H1 (cell line): ENCODE measurements around the gene OSBPL2. TPM values are rescaled to one million over a fixed set of nuclear protein-coding genes. Genes with fewer than 3 reads are reported as not detected.

ENCODE experiments used
- CTCF ChIA-PET: fragments of 300-600 bp; sonication (Branson Sonifier 250); formaldehyde crosslinking; loops from one replicate; lab custom pipeline; 2021; ENCODE audit not compliant: partially characterized antibody; lab: Charles Lee
- POLR2A ChIA-PET: fragments of 300-600 bp; sonication (Branson Sonifier 250); formaldehyde crosslinking; loops from one replicate; lab custom pipeline; 2021; ENCODE audit warnings: inconsistent platforms; ENCODE audit not compliant: partially characterized antibody; lab: Charles Lee
- DNase-seq, 2 experiments: peaks; one replicate each; pipeline versions ENCODE4 v3.0.0 to v3.0.0-alpha.2; 2010 to 2022; ENCODE audit warnings: low spot score in 2 of 2, low read depth in 1 of 2, mixed read lengths in 1 of 2
- FAIRE-seq: peaks from 2 replicates; lab custom pipeline; 2011; peaks lifted over from hg19 to GRCh38; lab: Jason Lieb, UNC
- H2AFZ ChIP-seq: 2 replicates; pipeline ENCODE4 v1.8.1; 2012; ENCODE audit warnings: low read length, inconsistent platforms
- H2AK5ac ChIP-seq: 2 replicates; pipeline ENCODE4 v1.6.1; 2013; ENCODE audit warnings: low read depth, low read length
- H2BK120ac ChIP-seq: replicated peaks from 2 replicates; pipeline ENCODE3; 2013; ENCODE audit warnings: low read depth, low read length, inconsistent platforms
- H2BK12ac ChIP-seq: 2 replicates; pipeline ENCODE4 v1.6.1; 2013; ENCODE audit warnings: low read depth, low read length
- H2BK15ac ChIP-seq: 2 replicates; pipeline ENCODE4 v1.6.1; 2013; ENCODE audit warnings: low read length
- H2BK20ac ChIP-seq: 2 replicates; pipeline ENCODE4 v1.6.1; 2013; ENCODE audit warnings: low read length
- H2BK5ac ChIP-seq: 2 replicates; pipeline ENCODE4 v1.6.1; 2013; ENCODE audit warnings: low read depth, low read length
- H3K14ac ChIP-seq: 2 replicates; pipeline ENCODE4 v1.6.1; 2013; ENCODE audit warnings: inconsistent platforms; ENCODE audit not compliant: insufficient read length
- H3K18ac ChIP-seq: 2 replicates; pipeline ENCODE4 v1.6.1; 2013; ENCODE audit warnings: low read length; ENCODE audit errors: extremely low read depth
- H3K23ac ChIP-seq: 2 replicates; pipeline ENCODE4 v1.6.1; 2013; ENCODE audit warnings: inconsistent platforms; ENCODE audit not compliant: insufficient read length
- H3K23me2 ChIP-seq: 2 replicates; pipeline ENCODE4 v1.6.1; 2013; ENCODE audit warnings: low read depth, low read length
- H3K27ac ChIP-seq: 2 replicates; pipeline ENCODE4 v1.6.1; 2011; ENCODE audit warnings: low read depth, low read length, inconsistent platforms
- H3K27me3 ChIP-seq, 4 experiments: replicated peaks in 1 of 4; 1 replicate in 1 of 4; 2 replicates in 3 of 4; pipeline versions ENCODE4 v1.6.1 to v1.8.1; 2011 to 2013; ENCODE audit warnings: low read length in 3 of 4, mild to moderate bottlenecking in 3 of 4, inconsistent platforms in 2 of 4, mixed read lengths in 2 of 4, moderate library complexity in 1 of 4; ENCODE audit not compliant: control insufficient read depth in 3 of 4, insufficient read depth in 3 of 4; ENCODE audit errors: extremely low read depth in 1 of 4
- H3K36me3 ChIP-seq, 4 experiments: 2 replicates each; pipeline versions ENCODE4 v1.6.1 to v1.8.1; 2011 to 2013; ENCODE audit warnings: mild to moderate bottlenecking in 4 of 4, low read length in 3 of 4, moderate library complexity in 2 of 4, control low read depth in 1 of 4, inconsistent platforms in 1 of 4; ENCODE audit not compliant: insufficient read depth in 4 of 4, control insufficient read depth in 2 of 4
- H3K4ac ChIP-seq: replicated peaks from 2 replicates; pipeline ENCODE3; 2013; ENCODE audit warnings: low read length, low read depth, mixed read lengths, inconsistent platforms; ENCODE audit not compliant: insufficient read length
- H3K4me1 ChIP-seq, 4 experiments: replicated peaks in 1 of 4; 1 replicate in 1 of 4; 2 replicates in 3 of 4; pipeline versions ENCODE4 v1.6.1 to v1.8.1; 2011 to 2013; ENCODE audit warnings: low read length in 3 of 4, inconsistent platforms in 2 of 4, mixed read lengths in 1 of 4; ENCODE audit not compliant: insufficient read depth in 4 of 4, control insufficient read depth in 3 of 4
- H3K4me2 ChIP-seq, 2 experiments: 2 replicates each; pipeline versions ENCODE4 v1.6.1 to v1.8.1; 2011 to 2013; ENCODE audit warnings: low read depth in 2 of 2, low read length in 2 of 2, control low read depth in 1 of 2, inconsistent platforms in 1 of 2, mild to moderate bottlenecking in 1 of 2; ENCODE audit not compliant: insufficient read depth in 1 of 2
- H3K4me3 ChIP-seq, 4 experiments: fragments of 200-600, 300-600 bp in 1 of 4; sonication (generic), shearing (Covaris generic), sonication (Bioruptor Twin) in 1 of 4; 2 replicates each; pipeline versions ENCODE4 v1.5.1 to v1.8.1; 2011 to 2016; ENCODE audit warnings: low read length in 4 of 4, low read depth in 3 of 4, control low read depth in 2 of 4, inconsistent platforms in 2 of 4, mild to moderate bottlenecking in 2 of 4, mixed read lengths in 1 of 4, moderate library complexity in 1 of 4; ENCODE audit not compliant: insufficient read depth in 2 of 4; ENCODE audit errors: extremely low read depth in 1 of 4
- H3K56ac ChIP-seq: replicated peaks from 2 replicates; pipeline ENCODE3; 2013; ENCODE audit warnings: low read depth, mild to moderate bottlenecking, mixed read lengths, low read length, inconsistent platforms; ENCODE audit not compliant: insufficient read length
- H3K79me1 ChIP-seq: 2 replicates; pipeline ENCODE4 v1.6.1; 2013; ENCODE audit warnings: low read depth, low read length, control low read depth
- H3K79me2 ChIP-seq, 2 experiments: 2 replicates each; pipeline versions ENCODE4 v1.6.1 to v1.8.1; 2012 to 2013; ENCODE audit warnings: low read length in 2 of 2, mild to moderate bottlenecking in 2 of 2, inconsistent platforms in 1 of 2; ENCODE audit not compliant: insufficient read depth in 2 of 2, control insufficient read depth in 1 of 2
- H3K9ac ChIP-seq, 4 experiments: replicated peaks in 1 of 4; 1 replicate in 1 of 4; 2 replicates in 3 of 4; pipeline versions ENCODE4 v1.6.1 to v1.8.1; 2011 to 2013; ENCODE audit warnings: low read depth in 3 of 4, low read length in 3 of 4, control low read depth in 2 of 4, mild to moderate bottlenecking in 2 of 4, moderate library complexity in 2 of 4, inconsistent platforms in 1 of 4; ENCODE audit errors: extremely low read depth in 1 of 4
- H3K9me3 ChIP-seq, 2 experiments: 2 replicates each; pipeline versions ENCODE4 v1.6.1 to v1.8.1; 2012 to 2013; ENCODE audit warnings: mild to moderate bottlenecking in 2 of 2, moderate library complexity in 2 of 2, control low read depth in 1 of 2, inconsistent platforms in 1 of 2, low read depth in 1 of 2, low read length in 1 of 2, mixed read lengths in 1 of 2; ENCODE audit not compliant: insufficient read depth in 2 of 2
- H4K20me1 ChIP-seq, 2 experiments: replicated peaks in 1 of 2; 2 replicates each; pipeline versions ENCODE3 to v1.8.1; 2011 to 2013; ENCODE audit warnings: inconsistent platforms in 2 of 2, low read length in 2 of 2, mild to moderate bottlenecking in 1 of 2; ENCODE audit not compliant: insufficient read depth in 2 of 2, control insufficient read depth in 1 of 2
- H4K5ac ChIP-seq: 2 replicates; pipeline ENCODE4 v1.6.1; 2013; ENCODE audit warnings: low read length, low read depth, mixed read lengths, inconsistent platforms; ENCODE audit not compliant: insufficient read length
- H4K8ac ChIP-seq: 2 replicates; pipeline ENCODE4 v1.8.0; 2013; ENCODE audit warnings: mild to moderate bottlenecking, moderate library complexity, low read length, inconsistent platforms; ENCODE audit not compliant: insufficient read depth; ENCODE audit errors: extremely low read depth
- H4K91ac ChIP-seq: replicated peaks from 2 replicates; pipeline ENCODE3; 2013; ENCODE audit warnings: low read length, mixed read lengths, inconsistent platforms; ENCODE audit not compliant: insufficient read length
- CREB1 ChIP-seq: IDR thresholded peaks from 2 replicates; pipeline ENCODE4 v1.6.1; 2012; ENCODE audit warnings: inconsistent platforms
- SP2 ChIP-seq: IDR thresholded peaks from 2 replicates; pipeline ENCODE4 v1.6.1; 2012; ENCODE audit warnings: mild to moderate bottlenecking, low read length, inconsistent platforms
- YY1 ChIP-seq: IDR thresholded peaks from 2 replicates; pipeline ENCODE4 v1.6.1; 2011; ENCODE audit warnings: low read depth, mild to moderate bottlenecking, low read length
- WGBS, 2 experiments: shearing (Covaris generic) in 1 of 2; methylation state at CpG; one replicate each; pipeline versions ENCODE4 v1.1.6 to v1.1.7; 2013 to 2015; ENCODE audit warnings: low lambda C conversion rate in 2 of 2, mixed read lengths in 2 of 2, inconsistent platforms in 1 of 2, low coverage in 1 of 2, missing lambda C conversion rate in 1 of 2; ENCODE audit not compliant: insufficient replicate concordance in 2 of 2, insufficient coverage in 1 of 2, insufficient read length in 1 of 2; ENCODE audit errors: extremely low coverage in 1 of 2, missing lambda C conversion rate in 1 of 2; 5-methylcytosine and 5-hydroxymethylcytosine counted together
- polyA plus RNA-seq, 7 experiments: library from polyadenylated mRNA; depleted of rRNA in 3 of 7; stranded (reverse) in 5 of 7; unstranded in 2 of 7; fragments of >200 nt in 5 of 7; fragments of 200-250 nt in 2 of 7; gene quantifications; 1 replicate in 5 of 7; 2 replicates in 1 of 7; 4 replicates in 1 of 7; pipeline versions ENCODE4 v1.2.1 to v1.2.3, GENCODE V29; 2011 to 2013; ENCODE audit warnings: missing spikeins in 2 of 7, mixed read lengths in 2 of 7
- total RNA-seq: library from RNA; stranded (reverse); fragmentation: NEBNext Ultra II Directional; extraction: Animal tissue kit (Norgen Biotek cat#: 25700); gene quantifications from 2 replicates; pipeline ENCODE4 v1.2.1, GENCODE V29; 2021

The OSBPL2 gene
- total and polyA plus RNA-seq, 2 of the 8 experiments (the other 6 are each of a cell fraction or from before 2014, with no cell fraction given) = 11.7 to 42.4 TPM

DNA sequence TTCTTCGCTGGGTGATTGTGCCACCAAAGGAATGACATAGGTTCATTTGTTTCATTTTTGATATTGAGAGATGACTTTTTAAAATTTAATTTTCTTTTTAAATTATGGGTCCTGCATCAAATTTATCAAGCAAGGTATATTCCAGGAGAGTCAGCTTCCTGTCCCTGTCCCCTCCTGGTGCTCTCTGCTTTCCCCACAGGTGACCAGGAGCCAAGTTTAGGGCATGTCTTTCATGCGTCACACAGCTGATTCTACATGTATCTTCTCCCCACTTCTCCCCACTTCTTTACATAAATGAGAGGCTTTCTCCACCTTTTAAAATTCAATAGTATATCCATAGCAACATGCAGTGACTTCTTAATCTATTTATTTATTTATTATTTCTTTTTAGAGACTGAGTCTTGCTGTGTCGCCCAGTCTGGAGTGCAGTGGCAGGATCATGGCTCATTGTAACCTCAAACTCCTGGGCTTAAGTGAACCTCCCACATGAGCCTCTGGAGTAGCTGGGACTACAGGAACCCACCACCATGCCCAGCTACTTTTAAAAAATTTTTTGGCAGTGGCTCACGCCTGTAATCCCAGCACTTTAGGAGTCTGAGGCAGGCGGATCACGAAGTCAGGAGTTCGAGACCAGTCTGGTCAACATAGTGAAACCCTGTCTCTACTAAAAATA lies 30.0 kb downstream of the OSBPL2 start:
- Histone ChIP-seq H3K9ac (no peak overlapping the region), H3K36me3 (peaks cover 5 to 24% (median 16%) of the 10 kb centered on the region in 4 experiments; a peak in 7 of 8 replicates), H3K4me3 (no peak overlapping the region), H3K18ac (no peak overlapping the region), H2BK120ac (no peak overlapping the region), H3K56ac (no peak overlapping the region), H3K4ac (no peak overlapping the region), H3K27ac (no peak overlapping the region), H2AFZ (no peak overlapping the region), H3K4me2 (no peak overlapping the region), H3K9me3 (peaks cover 0 to 2% of the 10 kb centered on the region in 2 experiments; a peak in 2 of 4 replicates), H2BK5ac (no peak overlapping the region), H4K20me1 (peaks cover 5 to 9% of the 10 kb centered on the region in 2 experiments), H4K5ac (no peak overlapping the region), H3K27me3 (no peaks in the 10 kb centered on the region), H2BK15ac (no peak overlapping the region), H2AK5ac (no peak overlapping the region), H2BK20ac (no peak overlapping the region), H3K79me1 (peaks cover 6% of the 10 kb centered on the region), H3K4me1 (no peaks in the 10 kb centered on the region), H4K91ac (no peak overlapping the region), H3K23ac (no peak overlapping the region), H4K8ac (no peak overlapping the region), H3K23me2 (no peaks in the 10 kb centered on the region), H3K14ac (no peak overlapping the region), H3K79me2 (no peaks in the 10 kb centered on the region), H2BK12ac (no peak overlapping the region)
- CTCF ChIA-PET = interaction anchor here (1.4 kb wide), 1 partner anchor 137 kb away, joined by 3 read pairs; no protein-coding TSS in a partner anchor
- TF ChIP-seq CREB1 (no peak), SP2 (no peak), YY1 (no peak)
- WGBS, 2 experiments = 74% methylated on average over 7 of the region's 7 CpGs; no CpG with 5 or more reads in 1 of the 2 experiments
- FAIRE-seq = no peak
- DNase-seq = no peak
- POLR2A ChIA-PET = interaction anchor here (1.1 kb wide), 1 partner anchor 14 kb away, joined by 4 read pairs; no protein-coding TSS in a partner anchor
